HG03103 (cell line): Measurements from ENCODE around the gene RNLS.

Source experiments
- ATAC-seq: cut with Tn5 transposase; IDR thresholded peaks from one replicate; pipeline ENCODE4 v1.9.1; 2021; ENCODE audit warnings: low read depth; ENCODE audit not compliant: unreplicated experiment

Gene RNLS

GRCh38 chr10:88243836-88244730, 339.0 kb downstream of the RNLS start:
- no peak for ATAC-seq

- no peak for ATAC-seq
These were observed 339.8 kb downstream of the RNLS start for GRCh38 chr10:88243202-88243744.

GRCh38 chr10:88241501-88241900, 341.6 kb downstream of the RNLS start:
- no peak for ATAC-seq

GRCh38 chr10:88239212-88239611, 343.9 kb downstream of the RNLS start:
- ATAC-seq, result no peak

- ATAC-seq, result no peak
These were observed 344.6 kb downstream of the RNLS start for GRCh38 chr10:88238615-88238914.

GRCh38 chr10:88237896-88238614, 345.1 kb downstream of the RNLS start:
- no peak for ATAC-seq

- ATAC-seq, result no peak
These were observed 346.9 kb downstream of the RNLS start for GRCh38 chr10:88236121-88236743.

- no peak for ATAC-seq
These were observed 348.8 kb downstream of the RNLS start for GRCh38 chr10:88234297-88234696.

GRCh38 chr10:88233870-88234269, 349.2 kb downstream of the RNLS start:
- no peak for ATAC-seq

- no peak for ATAC-seq
These were observed 350.1 kb downstream of the RNLS start for GRCh38 chr10:88232983-88233543.

- no peak for ATAC-seq
These were observed 350.9 kb downstream of the RNLS start for GRCh38 chr10:88232029-88232895.

GRCh38 chr10:88230251-88230650, 352.9 kb downstream of the RNLS start:
- ATAC-seq, result no peak

- no peak for ATAC-seq
These were observed 355.0 kb downstream of the RNLS start for GRCh38 chr10:88228130-88228529.

GRCh38 chr10:88227342-88228018, 355.6 kb downstream of the RNLS start:
- ATAC-seq, result no peak

GRCh38 chr10:88226891-88227290, 356.2 kb downstream of the RNLS start:
- no peak for ATAC-seq

GRCh38 chr10:88226071-88226659, 357.0 kb downstream of the RNLS start:
- no peak for ATAC-seq
